Left lobe of liver (tissue), 2 donors: ENCODE data around the gene CTXND2. TPM values are rescaled to one million over a fixed set of nuclear protein-coding genes. Genes with fewer than 3 reads are reported as not detected.
A peak's percentile ranks its signal among the peaks of the same experiment; 100 is the strongest.

Experiments used
- ATAC-seq: fragments of 200-7000 bp; cut with Tn5 transposase; one replicate; pipeline ENCODE4 v1.9.1; 2020; ENCODE audit warnings: mild to moderate bottlenecking, moderate library complexity
- DNase-seq: peaks from one replicate; pipeline ENCODE4 v3.0.0-alpha.2; 2020; ENCODE audit warnings: low spot score
- total RNA-seq: library from RNA; stranded (reverse); gene quantifications from one replicate; pipeline ENCODE4 v1.2.1, GENCODE V29; 2021
- donor health status: DM: no; HTN: no; CAD: no; lungs with moderate emphysema.
- donor health status: DM: no; HTN: yes; CAD: no.

Gene CTXND2
- total RNA-seq, 1 donor from 2014 or later = not detected

DNA sequence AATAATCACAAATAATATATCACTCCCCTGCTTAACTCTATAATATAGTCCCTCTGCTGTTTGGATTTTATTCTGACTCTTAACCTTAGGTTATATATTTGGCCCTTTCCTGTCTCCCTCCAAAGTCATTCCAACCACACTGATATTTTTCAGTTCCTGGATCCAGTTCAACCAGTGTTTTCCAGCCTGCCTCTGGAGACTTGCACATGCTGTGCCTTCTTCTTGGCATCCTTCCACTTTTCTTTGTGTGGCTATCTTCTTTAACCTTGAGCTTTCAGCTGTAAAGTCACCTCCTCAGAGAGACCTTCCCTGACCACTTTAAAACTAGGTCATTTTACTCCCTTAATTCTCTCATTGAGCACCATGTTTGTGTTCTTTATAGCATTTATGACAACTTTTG, 68.3 kb downstream of the CTXND2 start:
- DNase-seq (no peak), ATAC-seq (no peak)

DNA sequence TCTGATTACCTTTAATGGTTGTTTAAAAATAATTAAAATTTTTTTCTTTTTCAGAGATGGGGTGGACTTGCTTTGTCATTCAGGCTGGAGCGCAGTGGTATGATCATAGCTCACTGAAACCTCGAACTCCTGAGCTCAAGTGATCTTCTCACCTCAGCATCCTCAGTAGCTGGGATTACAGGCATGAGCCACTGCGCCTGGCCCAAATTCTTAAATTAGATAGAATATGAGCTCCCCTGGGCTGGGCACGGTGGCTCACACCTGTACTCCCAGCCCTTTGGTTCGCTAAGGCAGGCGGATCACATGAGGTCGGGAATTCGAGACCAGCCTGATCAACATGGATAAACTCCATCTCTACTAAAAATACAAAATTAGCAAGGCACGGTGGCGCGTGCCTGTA, 70.7 kb downstream of the CTXND2 start:
- ATAC-seq (no peak), DNase-seq (no peak)

DNA sequence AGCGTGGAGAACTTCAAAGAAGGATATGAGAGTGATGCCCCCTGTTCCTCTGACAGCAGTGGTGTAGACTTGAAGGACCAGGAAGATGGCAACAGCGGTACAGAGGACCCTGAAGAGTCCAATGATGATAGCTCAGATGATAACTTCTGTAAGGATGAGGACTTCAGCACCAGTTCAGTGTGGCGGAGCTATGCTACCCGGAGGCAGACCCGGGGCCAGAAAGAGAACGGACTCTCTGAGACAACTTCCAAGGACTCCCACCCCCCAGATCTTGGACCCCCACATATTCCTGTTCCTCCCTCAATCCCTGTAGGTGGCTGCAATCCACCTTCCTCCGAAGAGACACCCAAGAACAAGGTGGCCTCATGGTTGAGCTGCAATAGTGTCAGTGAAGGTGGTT, 73.7 kb downstream of the CTXND2 start:
- no peak for ATAC-seq
- no peak for DNase-seq

- ATAC-seq = peak; percentile 36
- DNase-seq = no peak
Measured at GRCh38 chr1:150961756-150962155, 74.8 kb downstream of the CTXND2 start.

Other genes starting within 250 kb of the CTXND2 start
- gene GOLPH3L, start 190.0 kb upstream of the CTXND2 start, total RNA-seq = 10.2 TPM
- gene HORMAD1, start 166.2 kb upstream of the CTXND2 start, total RNA-seq = 0.13 TPM
- gene CTSS, start 121.4 kb upstream of the CTXND2 start, total RNA-seq = 25.1 TPM
- 2.4 TPM for gene CTSK, start 78.9 kb upstream of the CTXND2 start, total RNA-seq
- 26.1 TPM for gene ARNT, start 10.5 kb upstream of the CTXND2 start, total RNA-seq
- gene SETDB1, start 39.2 kb downstream of the CTXND2 start, total RNA-seq = 14.0 TPM
- 425 TPM for gene CERS2, start 87.7 kb downstream of the CTXND2 start, total RNA-seq
- gene ANXA9, start 95.2 kb downstream of the CTXND2 start, total RNA-seq = 9.3 TPM
- gene MINDY1, start 119.8 kb downstream of the CTXND2 start, total RNA-seq = 23.3 TPM
- gene PRUNE1, start 121.3 kb downstream of the CTXND2 start, total RNA-seq = 12.2 TPM
- 1.6 TPM for gene BNIPL, start 149.4 kb downstream of the CTXND2 start, total RNA-seq
- gene C1orf56, start 160.6 kb downstream of the CTXND2 start, total RNA-seq = 4.3 TPM
- 21.0 TPM for gene CDC42SE1, start 172.5 kb downstream of the CTXND2 start, total RNA-seq
- 0.28 TPM for gene MLLT11, start 173.3 kb downstream of the CTXND2 start, total RNA-seq
- 6.2 TPM for gene GABPB2, start 183.6 kb downstream of the CTXND2 start, total RNA-seq